ENCODE measurements around the gene ESPNL. TPM values are rescaled to one million over a fixed set of nuclear protein-coding genes. Genes with fewer than 3 reads are reported as not detected.

The ESPNL gene
- total and polyA plus RNA-seq, 2 of the 4 experiments (the other 2 are of a cell fraction), result 2.0 TPM

DNA sequence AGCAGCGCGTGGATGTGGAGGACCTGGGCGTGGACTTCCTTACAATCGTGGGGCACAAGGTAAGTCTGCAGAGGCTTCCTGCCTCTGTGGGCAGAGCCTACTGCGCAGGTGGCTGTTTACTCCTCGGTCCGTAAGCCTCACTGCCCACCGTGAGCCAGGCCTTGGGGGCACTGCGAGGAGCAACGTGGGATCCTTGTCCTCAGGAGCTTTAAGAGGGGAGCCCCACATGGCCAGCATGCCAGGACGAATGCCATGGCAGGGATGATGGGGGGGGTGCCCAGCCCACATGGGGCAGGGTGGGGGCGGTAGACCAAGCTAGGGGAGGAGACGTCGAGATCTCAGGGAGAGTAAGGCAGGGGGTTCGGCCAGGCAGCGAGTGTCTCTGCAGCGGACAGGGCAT, 18.0 kb upstream of the ESPNL start:
- no TSS peak for BruUV-seq (replicated peaks)
- ATAC-seq (ENCODE audit: low read depth), result no peak
- no peak overlapping the region for H2BK120ac ChIP-seq (ENCODE audit: low read depth, low read length)
- no peak overlapping the region for H3K23ac ChIP-seq (ENCODE audit: low read depth, low read length)
- no peak overlapping the region for H2AK9ac ChIP-seq (replicated peaks; ENCODE audit: low read depth, low read length, poor library complexity)
- no peaks in the 10 kb centered on the region; the same call in 1 of the 2 replicates for H4K20me1 ChIP-seq (ENCODE audit: insufficient read depth, low read length)
- no peak overlapping the region for H3K4ac ChIP-seq (ENCODE audit: low read depth, low read length)
- no peak overlapping the region for H4K5ac ChIP-seq (ENCODE audit: low read depth, low read length)
- 93% methylated on average over 17 of the region's 17 CpGs; no CpG with 5 or more reads in 1 of the 2 experiments for WGBS, 2 experiments (ENCODE audit: extremely low coverage in 2 of 2, insufficient read length in 1 of 2)
- H2BK20ac ChIP-seq (ENCODE audit: low read depth, low read length), result no peak overlapping the region
- no peak overlapping the region for H2AK5ac ChIP-seq (ENCODE audit: low read depth, low read length)
- H4K8ac ChIP-seq (ENCODE audit: low read depth in 2 of 2, low read length in 2 of 2), result no peak overlapping the region
- no peak overlapping the region for H3K4me2 ChIP-seq (ENCODE audit: low read depth, low read length)
- ChIA-PET CTCF (no interaction called here), POLR2A (ENCODE audit: unreplicated experiment) (no interaction called here)
- H4K91ac ChIP-seq (ENCODE audit: insufficient read depth, low read depth, low read length), result no peak overlapping the region
- DNase-seq, result no peak
- H3K27me3 ChIP-seq (ENCODE audit: control insufficient read depth, insufficient read depth, low read length), result no peaks in the 10 kb centered on the region
- no peak overlapping the region for H3K4me3 ChIP-seq (ENCODE audit: insufficient read depth, low read depth, low read length)
- peaks cover 3% of the 10 kb centered on the region; the same call in 1 of the 2 replicates for H3K9me3 ChIP-seq (ENCODE audit: control insufficient read depth, insufficient read depth, low read length)
- in situ Hi-C loops (cut with MboI; ENCODE audit: low sequenced_read_pairs), result no loop called here
- TF ChIP-seq SMC3 (IDR thresholded peaks at IDR 0.05; ENCODE audit: low read depth, low read length), result no peak
- TF ChIP-seq MAFK (IDR thresholded peaks at IDR 0.05; ENCODE audit: low read depth, low read length), result no peak
- TF ChIP-seq RAD21 (IDR thresholded peaks at IDR 0.05; ENCODE audit: low read length), result no peak
- no peak for TF ChIP-seq MAZ (IDR thresholded peaks at IDR 0.05; ENCODE audit: borderline replicate concordance, low read depth, low read length)
- no peak for TF ChIP-seq POLR2A (IDR thresholded peaks at IDR 0.05; ENCODE audit: low read depth, low read length)
- TF ChIP-seq, protein P1, sequence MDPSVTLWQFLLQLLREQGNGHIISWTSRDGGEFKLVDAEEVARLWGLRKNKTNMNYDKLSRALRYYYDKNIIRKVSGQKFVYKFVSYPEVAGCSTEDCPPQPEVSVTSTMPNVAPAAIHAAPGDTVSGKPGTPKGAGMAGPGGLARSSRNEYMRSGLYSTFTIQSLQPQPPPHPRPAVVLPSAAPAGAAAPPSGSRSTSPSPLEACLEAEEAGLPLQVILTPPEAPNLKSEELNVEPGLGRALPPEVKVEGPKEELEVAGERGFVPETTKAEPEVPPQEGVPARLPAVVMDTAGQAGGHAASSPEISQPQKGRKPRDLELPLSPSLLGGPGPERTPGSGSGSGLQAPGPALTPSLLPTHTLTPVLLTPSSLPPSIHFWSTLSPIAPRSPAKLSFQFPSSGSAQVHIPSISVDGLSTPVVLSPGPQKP (IDR thresholded peaks at IDR 0.05; ENCODE audit: borderline replicate concordance, low read depth, low read length), result no peak
- TF ChIP-seq CHD1 (IDR thresholded peaks at IDR 0.05; ENCODE audit: low read depth, low read length), result no peak
- TF ChIP-seq NFE2L2 (IDR thresholded peaks at IDR 0.05; ENCODE audit: low read depth, low read length), result no peak
- no peak for TF ChIP-seq MXI1 (IDR thresholded peaks at IDR 0.05; ENCODE audit: borderline replicate concordance, low read depth, low read length)
- TF ChIP-seq, protein P2, sequence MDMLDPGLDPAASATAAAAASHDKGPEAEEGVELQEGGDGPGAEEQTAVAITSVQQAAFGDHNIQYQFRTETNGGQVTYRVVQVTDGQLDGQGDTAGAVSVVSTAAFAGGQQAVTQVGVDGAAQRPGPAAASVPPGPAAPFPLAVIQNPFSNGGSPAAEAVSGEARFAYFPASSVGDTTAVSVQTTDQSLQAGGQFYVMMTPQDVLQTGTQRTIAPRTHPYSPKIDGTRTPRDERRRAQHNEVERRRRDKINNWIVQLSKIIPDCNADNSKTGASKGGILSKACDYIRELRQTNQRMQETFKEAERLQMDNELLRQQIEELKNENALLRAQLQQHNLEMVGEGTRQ (IDR thresholded peaks at IDR 0.05; ENCODE audit: low read depth, low read length), result no peak
- TF ChIP-seq RFX5 (IDR thresholded peaks at IDR 0.05; ENCODE audit: low read depth, low read length), result no peak
- no peak for TF ChIP-seq BHLHE40 (IDR thresholded peaks at IDR 0.05; ENCODE audit: low read depth, low read length)
- TF ChIP-seq, protein P3, sequence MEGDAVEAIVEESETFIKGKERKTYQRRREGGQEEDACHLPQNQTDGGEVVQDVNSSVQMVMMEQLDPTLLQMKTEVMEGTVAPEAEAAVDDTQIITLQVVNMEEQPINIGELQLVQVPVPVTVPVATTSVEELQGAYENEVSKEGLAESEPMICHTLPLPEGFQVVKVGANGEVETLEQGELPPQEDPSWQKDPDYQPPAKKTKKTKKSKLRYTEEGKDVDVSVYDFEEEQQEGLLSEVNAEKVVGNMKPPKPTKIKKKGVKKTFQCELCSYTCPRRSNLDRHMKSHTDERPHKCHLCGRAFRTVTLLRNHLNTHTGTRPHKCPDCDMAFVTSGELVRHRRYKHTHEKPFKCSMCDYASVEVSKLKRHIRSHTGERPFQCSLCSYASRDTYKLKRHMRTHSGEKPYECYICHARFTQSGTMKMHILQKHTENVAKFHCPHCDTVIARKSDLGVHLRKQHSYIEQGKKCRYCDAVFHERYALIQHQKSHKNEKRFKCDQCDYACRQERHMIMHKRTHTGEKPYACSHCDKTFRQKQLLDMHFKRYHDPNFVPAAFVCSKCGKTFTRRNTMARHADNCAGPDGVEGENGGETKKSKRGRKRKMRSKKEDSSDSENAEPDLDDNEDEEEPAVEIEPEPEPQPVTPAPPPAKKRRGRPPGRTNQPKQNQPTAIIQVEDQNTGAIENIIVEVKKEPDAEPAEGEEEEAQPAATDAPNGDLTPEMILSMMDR (conservative IDR thresholded peaks at IDR 0.05; ENCODE audit: low read depth, low read length), result no peak
- no peak for TF ChIP-seq FOS (IDR thresholded peaks at IDR 0.05; ENCODE audit: low read depth, low read length)
- no peak for TF ChIP-seq CEBPB (IDR thresholded peaks at IDR 0.05; ENCODE audit: low read depth, low read length)
- TF ChIP-seq RCOR1 (IDR thresholded peaks at IDR 0.05; ENCODE audit: insufficient replicate concordance, low read length), result no peak
- H3K36me3 ChIP-seq (ENCODE audit: control insufficient read depth, insufficient read depth, low read length), result peaks cover 32% of the 10 kb centered on the region
- dilution Hi-C loops (cut with HindIII; ENCODE audit: low sequenced_read_pairs, unreplicated experiment), result no loop called here
- H3K18ac ChIP-seq (ENCODE audit: low read depth, low read length), result no peak overlapping the region
- H3K79me1 ChIP-seq (ENCODE audit: low read depth in 1 of 2, low read length in 2 of 2), result no peaks in the 10 kb centered on the region
- no peaks in the 10 kb centered on the region for H3K4me1 ChIP-seq (ENCODE audit: control insufficient read depth, insufficient read depth, low read length)
- no peak overlapping the region for H2BK5ac ChIP-seq (ENCODE audit: low read depth, low read length, poor library complexity, severe bottlenecking)
- intact Hi-C loops (cut with micrococcal nuclease), result no loop called here
- H3K27ac ChIP-seq (ENCODE audit: insufficient read depth, low read length), result no peak overlapping the region
- H3K9me1 ChIP-seq (ENCODE audit: insufficient read depth, low read length), result peaks cover 3% of the 10 kb centered on the region
- no peak overlapping the region for H3K56ac ChIP-seq (ENCODE audit: extremely low read depth, insufficient read depth, low read length)
- H3K14ac ChIP-seq (replicated peaks; ENCODE audit: low read depth, low read length), result no peak overlapping the region
- no peak overlapping the region for H2BK15ac ChIP-seq (ENCODE audit: low read depth, low read length)
- H2AFZ ChIP-seq (replicated peaks; ENCODE audit: low read length, poor library complexity), result no peak overlapping the region
- no peak overlapping the region for H3K9ac ChIP-seq (ENCODE audit: low read depth, low read length)

All from IMR-90 (cell line).